ENCODE measurements around the gene ABCB9.

ABCB9 gene

DNA sequence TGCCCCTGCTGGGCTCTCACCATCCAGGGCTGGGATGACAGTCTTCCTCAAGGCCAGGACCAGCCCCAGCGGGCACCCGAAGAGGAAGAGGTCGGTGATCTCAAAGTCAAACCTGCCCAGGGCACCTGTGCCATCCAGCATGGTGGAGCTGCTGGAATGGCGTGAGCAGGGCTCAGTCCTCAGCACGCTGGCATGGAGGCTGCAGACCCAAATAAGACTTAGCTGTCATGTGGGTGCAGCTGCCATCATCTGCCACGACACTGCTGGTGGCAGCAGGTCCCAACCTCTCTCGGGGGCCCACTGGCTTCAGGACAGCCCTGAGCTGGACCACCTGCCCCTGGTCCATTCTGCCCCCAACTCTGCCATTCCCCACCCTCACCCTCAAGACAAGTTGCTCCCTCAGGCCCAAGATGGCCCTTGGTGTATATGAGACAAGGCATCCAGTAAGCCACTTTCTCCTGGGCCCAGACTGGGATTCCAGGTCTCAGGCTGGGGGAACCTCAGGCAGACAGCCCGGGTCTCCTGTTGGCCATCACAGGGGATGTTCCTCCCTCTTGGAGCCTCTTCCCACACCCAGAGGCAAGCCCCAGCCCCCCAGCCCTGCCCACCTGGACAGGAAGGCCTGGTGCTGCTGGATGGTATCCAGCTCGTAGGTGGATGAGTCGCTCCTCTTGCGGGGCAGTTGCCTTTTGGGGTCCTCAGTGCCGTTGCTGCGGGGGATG lies 28.7 kb upstream of the ABCB9 start:
- H4K20me1 ChIP-seq (ENCODE audit: control insufficient read depth, insufficient read depth, low read depth, low read length): no peaks in the 10 kb centered on the region
- H3K27ac ChIP-seq (ENCODE audit: low read depth, low read length): no peak overlapping the region
- H3K36me3 ChIP-seq (ENCODE audit: control insufficient read depth, low read length): no peaks in the 10 kb centered on the region
- no peaks in the 10 kb centered on the region for H3K27me3 ChIP-seq (ENCODE audit: control insufficient read depth, low read length)
- H3K79me2 ChIP-seq (ENCODE audit: control insufficient read depth, low read length): no peaks in the 10 kb centered on the region
- H3K4me1 ChIP-seq (ENCODE audit: control insufficient read depth, low read length): no peaks in the 10 kb centered on the region
- no peaks in the 10 kb centered on the region for H3K9me2 ChIP-seq (replicated peaks; ENCODE audit: control insufficient read depth, low read length)
- H3K9me3 ChIP-seq (ENCODE audit: control insufficient read depth, insufficient read depth, low read length): no peaks in the 10 kb centered on the region
- no peaks in the 10 kb centered on the region for H3F3A ChIP-seq (ENCODE audit: control insufficient read depth, insufficient read depth)
- no peak overlapping the region for H3K4me2 ChIP-seq (ENCODE audit: low read length)
- no peak for TF ChIP-seq EZH2phosphoT487 (IDR thresholded peaks at IDR 0.05; ENCODE audit: borderline replicate concordance, low read length)
- no peak for TF ChIP-seq CTCF (IDR thresholded peaks at IDR 0.05; ENCODE audit: low read depth, low read length, poor library complexity, severe bottlenecking)
- no peak overlapping the region for H3K4me3 ChIP-seq (ENCODE audit: low read length)

- H3F3A ChIP-seq (ENCODE audit: control insufficient read depth, insufficient read depth): no peaks in the 10 kb centered on the region
- no peaks in the 10 kb centered on the region for H3K27me3 ChIP-seq (ENCODE audit: control insufficient read depth, low read length)
- no peaks in the 10 kb centered on the region for H3K9me2 ChIP-seq (replicated peaks; ENCODE audit: control insufficient read depth, low read length)
- H3K4me3 ChIP-seq (ENCODE audit: low read length): no peak overlapping the region
- TF ChIP-seq EZH2phosphoT487 (IDR thresholded peaks at IDR 0.05; ENCODE audit: borderline replicate concordance, low read length) (no peak), CTCF (IDR thresholded peaks at IDR 0.05; ENCODE audit: low read depth, low read length, poor library complexity, severe bottlenecking) (no peak)
- H3K27ac ChIP-seq (ENCODE audit: low read depth, low read length): no peak overlapping the region
- no peaks in the 10 kb centered on the region for H3K9me3 ChIP-seq (ENCODE audit: control insufficient read depth, insufficient read depth, low read length)
- no peaks in the 10 kb centered on the region for H3K36me3 ChIP-seq (ENCODE audit: control insufficient read depth, low read length)
- H3K4me2 ChIP-seq (ENCODE audit: low read length): no peak overlapping the region
- no peaks in the 10 kb centered on the region for H4K20me1 ChIP-seq (ENCODE audit: control insufficient read depth, insufficient read depth, low read depth, low read length)
- H3K4me1 ChIP-seq (ENCODE audit: control insufficient read depth, low read length): no peaks in the 10 kb centered on the region
- H3K79me2 ChIP-seq (ENCODE audit: control insufficient read depth, low read length): no peaks in the 10 kb centered on the region
These were observed 27.9 kb upstream of the ABCB9 start for GRCh38 chr12:122994140-122994675.

DNA sequence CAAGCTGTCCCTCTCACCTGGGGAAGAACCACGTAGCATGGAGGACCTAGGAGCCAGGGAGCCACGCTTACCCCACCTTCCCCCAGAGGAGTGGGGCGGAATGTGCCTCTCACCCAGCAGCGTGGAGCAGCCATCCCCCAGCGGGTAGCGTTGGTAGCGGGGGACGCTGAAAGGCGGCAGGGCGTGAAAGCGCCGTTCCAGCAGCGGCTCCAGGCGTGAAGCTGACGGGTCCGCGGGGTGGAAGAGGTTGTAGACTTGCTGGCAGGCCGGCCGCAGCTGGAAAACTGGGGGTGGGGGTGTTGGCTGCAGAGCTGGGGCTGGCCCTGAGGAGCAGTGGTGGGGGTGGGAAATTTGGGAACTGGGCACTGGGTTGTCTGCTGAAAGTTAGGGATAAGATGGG lies 26.1 kb upstream of the ABCB9 start:
- Histone ChIP-seq H3K4me2 (ENCODE audit: low read length) (no peak overlapping the region), H4K20me1 (ENCODE audit: control insufficient read depth, insufficient read depth, low read depth, low read length) (no peaks in the 10 kb centered on the region), H3K27me3 (ENCODE audit: control insufficient read depth, low read length) (no peaks in the 10 kb centered on the region), H3K4me1 (ENCODE audit: control insufficient read depth, low read length) (no peaks in the 10 kb centered on the region), H3K4me3 (ENCODE audit: low read length) (no peak overlapping the region), H3K79me2 (ENCODE audit: control insufficient read depth, low read length) (no peaks in the 10 kb centered on the region), H3K27ac (ENCODE audit: low read depth, low read length) (no peak overlapping the region), H3F3A (ENCODE audit: control insufficient read depth, insufficient read depth) (no peaks in the 10 kb centered on the region), H3K9me3 (ENCODE audit: control insufficient read depth, insufficient read depth, low read length) (no peaks in the 10 kb centered on the region), H3K9me2 (replicated peaks; ENCODE audit: control insufficient read depth, low read length) (no peaks in the 10 kb centered on the region), H3K36me3 (ENCODE audit: control insufficient read depth, low read length) (no peaks in the 10 kb centered on the region)
- TF ChIP-seq EZH2phosphoT487 (IDR thresholded peaks at IDR 0.05; ENCODE audit: borderline replicate concordance, low read length): no peak
- no peak for TF ChIP-seq CTCF (IDR thresholded peaks at IDR 0.05; ENCODE audit: low read depth, low read length, poor library complexity, severe bottlenecking)

Measured in DOHH2 (cell line).